ENCODE data around the gene C1orf167.

C1orf167 gene

GRCh38 chr1:11835441-11836225, 73.6 kb downstream of the C1orf167 start:
- DNase-seq (ENCODE audit: low spot score): no peak

DNA sequence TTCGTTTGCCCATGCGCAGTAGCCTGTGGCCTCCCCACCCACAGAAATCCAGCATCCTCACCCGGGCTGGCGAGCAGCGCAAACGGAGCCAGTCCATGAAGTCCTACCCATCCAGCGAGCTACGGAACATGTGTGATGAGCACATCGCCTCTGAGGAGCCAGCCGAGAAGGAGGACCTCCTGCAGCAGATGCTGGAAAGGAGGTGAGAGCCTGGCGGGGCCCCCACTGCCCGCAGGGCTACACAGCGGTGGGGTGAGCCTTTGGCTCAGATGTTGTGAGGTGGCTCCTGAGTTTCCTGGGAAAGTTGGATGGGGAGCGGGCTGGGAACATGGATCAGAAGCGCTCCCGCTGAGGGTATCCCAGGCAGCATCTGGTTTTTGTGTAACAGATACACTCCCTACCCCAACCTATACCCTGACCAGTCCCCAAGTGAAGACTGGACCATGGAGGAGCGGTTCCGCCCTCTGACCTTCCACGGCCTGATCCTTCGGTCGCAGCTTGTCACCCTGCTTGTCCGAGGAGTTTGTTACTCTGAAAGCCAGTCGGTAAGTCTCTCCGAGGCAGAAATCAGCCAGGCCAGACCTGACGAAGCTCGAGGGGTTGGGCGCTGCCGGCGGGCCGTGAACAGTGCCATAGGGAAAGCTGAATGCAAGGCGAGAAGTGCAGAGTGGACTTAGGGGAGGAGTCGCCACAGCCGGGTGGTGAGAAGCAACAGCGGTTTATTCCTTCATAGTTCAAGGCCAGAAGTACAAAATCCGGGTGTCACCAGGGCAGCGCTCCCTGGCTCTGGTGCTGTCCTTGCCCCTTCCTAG, 75.2 kb downstream of the C1orf167 start:
- no peak for DNase-seq (ENCODE audit: low spot score)

DNA sequence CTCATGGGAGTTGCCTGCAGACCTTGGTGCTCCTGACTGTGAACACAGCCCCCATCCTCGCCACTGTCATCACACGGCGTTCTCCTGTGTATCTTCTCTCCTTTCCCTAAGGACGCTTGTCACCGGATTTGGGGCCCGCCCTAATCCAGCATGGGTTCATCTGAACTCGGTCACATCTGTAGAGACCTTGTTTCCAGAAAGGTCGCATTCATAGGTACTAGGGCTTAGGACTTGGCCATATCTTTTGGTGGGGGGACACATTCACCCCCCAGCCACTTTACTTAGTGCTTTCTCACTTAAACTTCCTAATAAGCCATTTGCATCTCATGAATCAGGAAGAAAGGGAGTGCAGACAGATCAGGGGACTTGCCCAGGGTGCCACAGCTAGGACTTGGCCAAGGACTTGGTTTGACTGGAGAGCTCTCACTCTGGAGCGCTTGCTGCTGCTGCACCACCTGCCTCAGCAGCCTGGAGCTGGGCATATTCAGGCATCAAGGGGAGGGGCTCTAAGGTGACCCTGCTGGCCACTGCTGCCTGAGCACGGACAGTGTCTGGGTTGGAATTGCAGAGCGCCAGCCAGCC, 75.9 kb downstream of the C1orf167 start:
- no peak for DNase-seq (ENCODE audit: low spot score)

DNA sequence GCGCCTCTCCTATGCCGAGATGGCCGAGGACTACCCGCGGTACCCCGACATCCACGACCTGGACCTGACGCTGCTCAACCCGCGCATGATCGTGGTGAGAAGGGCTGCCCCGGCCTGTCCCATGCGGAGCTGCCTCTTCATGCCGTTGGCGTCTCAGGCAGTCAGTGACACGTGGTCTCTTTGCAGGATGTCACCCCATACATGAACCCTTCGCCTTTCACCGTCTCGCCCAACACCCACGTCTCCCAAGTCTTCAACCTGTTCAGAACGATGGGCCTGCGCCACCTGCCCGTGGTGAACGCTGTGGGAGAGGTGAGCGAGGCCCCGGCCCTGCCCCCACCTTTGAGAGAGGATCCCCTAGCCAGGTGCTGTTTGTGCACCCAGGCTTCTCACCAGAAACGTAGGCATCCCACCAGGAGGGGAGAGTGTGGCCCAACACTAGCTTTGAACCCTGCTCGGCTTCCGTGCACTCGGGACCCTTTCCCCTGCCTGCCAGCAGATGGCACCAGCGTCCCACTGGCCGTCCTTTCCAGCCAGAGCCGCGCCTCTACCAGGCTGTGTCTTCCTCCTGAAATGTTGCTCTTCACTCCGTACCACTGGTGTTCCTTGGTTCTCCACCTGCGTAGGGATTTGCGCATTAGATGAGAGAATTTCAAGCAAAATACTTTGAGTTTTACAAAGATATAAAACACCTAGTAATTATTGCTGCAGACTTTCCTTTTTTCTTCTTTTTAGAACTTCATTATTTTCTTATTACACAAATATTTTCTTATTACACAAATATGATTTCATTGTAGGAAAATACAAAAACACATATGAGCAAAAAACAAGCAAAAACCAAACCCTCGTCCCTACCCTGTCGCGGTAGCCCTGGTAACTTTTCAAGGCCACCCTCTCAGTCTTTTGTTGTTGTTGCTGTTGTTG, 76.6 kb downstream of the C1orf167 start:
- DNase-seq (ENCODE audit: low spot score): peak; percentile 91

Data from D341Med (cell line).